Natural killer cell (primary cell): ENCODE results near the gene CEBPE. TPM values are rescaled to one million over a fixed set of nuclear protein-coding genes. Genes with fewer than 3 reads are reported as not detected.

Experiments used
- ATAC-seq, 3 donors: fragments of 150-1000 bp in 2 of 3; fragments of 200-7000 bp in 1 of 3; cut with Tn5 transposase; 1 replicate in 1 of 3; 2 replicates in 2 of 3; pipeline ENCODE4 v1.10.0; 2021; ENCODE audit warnings: mild to moderate bottlenecking in 2 of 3, moderate library complexity in 2 of 3
- DNase-seq, 2 donors: peaks; one replicate each; pipeline versions ENCODE4 v3.0.0 to v3.0.0-alpha.2; 2013 to 2021; ENCODE audit warnings: mixed read lengths in 1 of 2
- H3K27ac ChIP-seq: one replicate; pipeline ENCODE4 v1.5.1; 2013; ENCODE audit warnings: mild to moderate bottlenecking, low read length
- H3K27me3 ChIP-seq: one replicate; pipeline ENCODE4 v1.6.1; 2013; ENCODE audit warnings: low read length; ENCODE audit not compliant: control insufficient read depth, insufficient read depth
- H3K36me3 ChIP-seq: one replicate; pipeline ENCODE4 v1.6.1; 2013; ENCODE audit warnings: low read length; ENCODE audit not compliant: control insufficient read depth, insufficient read depth
- H3K4me1 ChIP-seq: one replicate; pipeline ENCODE4 v1.6.1; 2013; ENCODE audit warnings: low read length; ENCODE audit not compliant: control insufficient read depth, insufficient read depth
- H3K4me3 ChIP-seq: one replicate; pipeline ENCODE4 v1.5.1; 2013; ENCODE audit warnings: low read length
- H3K9me3 ChIP-seq: one replicate; pipeline ENCODE4 v1.6.1; 2013; ENCODE audit warnings: low read length; ENCODE audit not compliant: control insufficient read depth, insufficient read depth
- H3K27ac Mint-ChIP-seq, 2 donors: one replicate each; pipeline ENCODE4 v1.8.0; 2022; ENCODE audit warnings: mild to moderate bottlenecking in 2 of 2, mixed read lengths in 2 of 2, moderate library complexity in 1 of 2
- H3K27me3 Mint-ChIP-seq, 2 donors: one replicate each; pipeline ENCODE4 v1.8.0; 2022; ENCODE audit warnings: low read depth in 2 of 2, mixed read lengths in 2 of 2
- H3K36me3 Mint-ChIP-seq: one replicate; pipeline ENCODE4 v1.8.0; 2022; ENCODE audit warnings: mixed read lengths
- H3K4me1 Mint-ChIP-seq, 2 donors: one replicate each; pipeline ENCODE4 v1.8.0; 2022; ENCODE audit warnings: mixed read lengths in 2 of 2
- H3K4me3 Mint-ChIP-seq: one replicate; pipeline ENCODE4 v1.8.0; 2022; ENCODE audit warnings: mild to moderate bottlenecking, moderate library complexity, mixed read lengths
- H3K9me3 Mint-ChIP-seq, 2 donors: one replicate each; pipeline ENCODE4 v1.8.0; 2022; ENCODE audit warnings: mixed read lengths in 2 of 2
- CTCF ChIP-seq: fragments of 200-600 bp; IDR thresholded peaks from one replicate; pipeline ENCODE4 v1.8.0; 2022; ENCODE audit warnings: antibody characterized with exemption
- WGBS: methylation state at CpG from one replicate; pipeline ENCODE4 v1.1.7; 2013; ENCODE audit warnings: missing lambda C conversion rate; ENCODE audit not compliant: insufficient coverage; 5-methylcytosine and 5-hydroxymethylcytosine counted together
- intact Hi-C: fragments of 100-400 bp; cut with micrococcal nuclease; formaldehyde crosslinking; loops from one replicate; pipeline ENCODE4 v1.14.2; 2022
- total RNA-seq, 4 donors: library from RNA; stranded (reverse); fragments of 120-200 nt in 1 of 4; gene quantifications; one replicate each; pipeline versions ENCODE4 v1.2.3 to v1.2.4, GENCODE V29; 2013 to 2022

Gene CEBPE
- total RNA-seq, 3 donors from 2014 or later (not counting 1 experiment from before 2014, with no cell fraction given) = not detected

GRCh38 chr14:23122086-23122485 lies 3.0 kb upstream of the CEBPE start:
- H3K4me3 ChIP-seq = no peak overlapping the region
- no peak overlapping the region for H3K27ac ChIP-seq
- no peaks in the 10 kb centered on the region for H3K9me3 ChIP-seq
- H3K4me1 Mint-ChIP-seq = peaks cover 10 to 11% of the 10 kb centered on the region in 2 donors
- no peaks in the 10 kb centered on the region for H3K36me3 Mint-ChIP-seq
- intact Hi-C loops = no loop called here
- no peaks in the 10 kb centered on the region for H3K9me3 Mint-ChIP-seq
- H3K27ac Mint-ChIP-seq = no peak overlapping the region
- WGBS = 90% methylated on average over 6 of the region's 6 CpGs
- H3K36me3 ChIP-seq = no peaks in the 10 kb centered on the region
- H3K4me3 Mint-ChIP-seq = no peak overlapping the region
- peaks cover 0 to 8% of the 10 kb centered on the region in 2 donors for H3K27me3 Mint-ChIP-seq
- peaks cover 32% of the 10 kb centered on the region for H3K4me1 ChIP-seq
- no peaks in the 10 kb centered on the region for H3K27me3 ChIP-seq
- no peak for DNase-seq
- no peak for ATAC-seq
- no peak for TF ChIP-seq CTCF

- H3K4me1 ChIP-seq = peaks cover 32% of the 10 kb centered on the region
- no peaks in the 10 kb centered on the region for H3K36me3 ChIP-seq
- H3K4me3 ChIP-seq = no peak overlapping the region
- peak overlapping the region; percentile 18 to 68 for H3K27ac Mint-ChIP-seq
- intact Hi-C loops = loop anchor here (2.0 kb wide), 2 partner anchors 177 to 259 kb away; no protein-coding TSS in a partner anchor
- no peak overlapping the region for H3K4me3 Mint-ChIP-seq
- peaks cover 10 to 11% of the 10 kb centered on the region in 2 donors for H3K4me1 Mint-ChIP-seq
- TF ChIP-seq CTCF = no peak
- 27% methylated on average over 6 of the region's 6 CpGs for WGBS
- no peak overlapping the region for H3K27ac ChIP-seq
- ATAC-seq (peak in 1 of 3 donors; percentile 24), DNase-seq (peak in 1 of 2 donors; percentile 33)
- no peaks in the 10 kb centered on the region for H3K27me3 ChIP-seq
- H3K9me3 Mint-ChIP-seq = no peaks in the 10 kb centered on the region
- H3K27me3 Mint-ChIP-seq = peaks cover 0 to 8% of the 10 kb centered on the region in 2 donors
- no peaks in the 10 kb centered on the region for H3K9me3 ChIP-seq
- no peaks in the 10 kb centered on the region for H3K36me3 Mint-ChIP-seq
Observed at GRCh38 chr14:23121361-23121771, 2.3 kb upstream of the CEBPE start.

GRCh38 chr14:23120541-23121251 lies 1.6 kb upstream of the CEBPE start:
- H3K4me3 Mint-ChIP-seq = peak overlapping the region; percentile 36
- DNase-seq (peak; percentile 72 to 91), ATAC-seq (peak; percentile 95 to 100 (median 98))
- 0% methylated on average over 7 of the region's 9 CpGs for WGBS
- H3K36me3 Mint-ChIP-seq = no peaks in the 10 kb centered on the region
- peaks cover 0 to 8% of the 10 kb centered on the region in 2 donors for H3K27me3 Mint-ChIP-seq
- intact Hi-C loops = loop anchor here (1.0 to 2.0 kb wide), 3 partner anchors 67 to 260 kb away; no protein-coding TSS in a partner anchor
- no peaks in the 10 kb centered on the region for H3K9me3 ChIP-seq
- H3K9me3 Mint-ChIP-seq = no peaks in the 10 kb centered on the region
- no peaks in the 10 kb centered on the region for H3K36me3 ChIP-seq
- H3K27me3 ChIP-seq = no peaks in the 10 kb centered on the region
- H3K4me1 Mint-ChIP-seq = peaks cover 10 to 11% of the 10 kb centered on the region in 2 donors
- peak; percentile 99 for TF ChIP-seq CTCF
- peak overlapping the region; percentile 18 to 68 for H3K27ac Mint-ChIP-seq
- peaks cover 32% of the 10 kb centered on the region for H3K4me1 ChIP-seq
- H3K27ac ChIP-seq = peak overlapping the region; percentile 52
- no peak overlapping the region for H3K4me3 ChIP-seq
